Left kidney (tissue), 2 donors: Measurements from ENCODE around the gene THAP4. TPM values are rescaled to one million over a fixed set of nuclear protein-coding genes. Genes with fewer than 3 reads are reported as not detected.
"Not testable (repeated sequence)": the region's sequence is repeated elsewhere in the genome, so short reads cannot be mapped to it uniquely, and the experiment has no call there.

ENCODE experiments used
- DNase-seq: peaks from one replicate; pipeline ENCODE4 v3.0.0-alpha.2; 2013
- polyA plus RNA-seq: library from polyadenylated mRNA; unstranded; fragments of 120-200 nt; gene quantifications from one replicate; pipeline ENCODE4 v1.2.1, GENCODE V29; 2013; ENCODE audit not compliant: insufficient read length

THAP4 gene
- polyA plus RNA-seq, 1 donor: 50.0 TPM

- DNase-seq: no peak
Measured at GRCh38 chr2:241586564-241587264, 50.2 kb downstream of the THAP4 start.

- DNase-seq: no peak
Measured at GRCh38 chr2:241584436-241584835, 52.5 kb downstream of the THAP4 start.

- DNase-seq: no peak
Measured at GRCh38 chr2:241582806-241583205, 54.2 kb downstream of the THAP4 start.

- no peak for DNase-seq
Measured at GRCh38 chr2:241582328-241582727, 54.6 kb downstream of the THAP4 start.

GRCh38 chr2:241579281-241579680 is 57.7 kb downstream of the THAP4 start:
- no peak for DNase-seq

GRCh38 chr2:241577413-241578122 is 59.4 kb downstream of the THAP4 start:
- no peak for DNase-seq

- DNase-seq: no peak
Measured at GRCh38 chr2:241576293-241576654, 60.7 kb downstream of the THAP4 start.

- DNase-seq: no peak
Measured at GRCh38 chr2:241575624-241576292, 61.2 kb downstream of the THAP4 start.

GRCh38 chr2:241574911-241575623 is 61.9 kb downstream of the THAP4 start:
- no peak for DNase-seq

GRCh38 chr2:241573741-241574140 is 63.2 kb downstream of the THAP4 start:
- DNase-seq: no peak

GRCh38 chr2:241572915-241573651 is 63.9 kb downstream of the THAP4 start:
- not testable (repeated sequence) for DNase-seq

- DNase-seq: no peak
Measured at GRCh38 chr2:241571821-241572620, 64.9 kb downstream of the THAP4 start.

GRCh38 chr2:241570961-241571581 is 65.9 kb downstream of the THAP4 start:
- no peak for DNase-seq

GRCh38 chr2:241569831-241570281 is 67.1 kb downstream of the THAP4 start:
- DNase-seq: no peak

- DNase-seq: no peak
Measured at GRCh38 chr2:241568726-241569125, 68.2 kb downstream of the THAP4 start.

- DNase-seq: no peak
Measured at GRCh38 chr2:241567776-241568175, 69.2 kb downstream of the THAP4 start.

GRCh38 chr2:241567266-241567665 is 69.7 kb downstream of the THAP4 start:
- not testable (repeated sequence) for DNase-seq

- no peak for DNase-seq
Measured at GRCh38 chr2:241566468-241566867, 70.5 kb downstream of the THAP4 start.

- DNase-seq: not testable (repeated sequence)
Measured at GRCh38 chr2:241566021-241566420, 70.9 kb downstream of the THAP4 start.

- no peak for DNase-seq
Measured at GRCh38 chr2:241565411-241565810, 71.5 kb downstream of the THAP4 start.
